ENCODE results near the gene LY6G6C.

The LY6G6C gene

DNA sequence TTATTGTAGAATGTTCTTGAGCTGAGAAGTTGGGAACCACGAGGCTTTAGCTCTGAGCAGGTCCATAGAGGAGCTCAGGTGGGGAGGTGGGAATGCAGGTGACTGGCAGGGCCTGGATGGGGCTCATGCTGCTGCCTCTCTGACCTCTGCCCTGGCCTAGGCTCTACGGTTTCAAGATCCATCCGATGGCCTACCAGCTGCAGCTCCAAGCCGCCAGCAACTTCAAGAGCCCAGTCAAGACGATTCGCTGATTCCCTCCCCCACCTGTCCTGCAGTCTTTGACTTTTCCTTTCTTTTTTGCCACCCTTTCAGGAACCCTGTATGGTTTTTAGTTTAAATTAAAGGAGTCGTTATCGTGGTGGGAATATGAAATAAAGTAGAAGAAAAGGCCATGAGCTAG, 51.9 kb downstream of the LY6G6C start, which contains the start of gene LY6G5B:
TSS of gene LY6G5B (plus strand) at position 301 of the 400 bp plus-strand sequence. CDS start 975 bp downstream, outside the sequence.
- TF ChIP-seq TEAD4 (IDR thresholded peaks at IDR 0.05) (no peak), YY1 (IDR thresholded peaks at IDR 0.05; ENCODE audit: low read depth) (no peak), CEBPB (IDR thresholded peaks at IDR 0.05) (no peak), RAD21 (IDR thresholded peaks at IDR 0.05; ENCODE audit: low read depth) (no peak), NFIC (IDR thresholded peaks at IDR 0.05) (no peak), ZBTB7A (IDR thresholded peaks at IDR 0.05; ENCODE audit: low read depth) (no peak), TCF12 (IDR thresholded peaks at IDR 0.05; ENCODE audit: low read depth) (no peak), TAF1 (IDR thresholded peaks at IDR 0.05; ENCODE audit: low read depth) (no peak), CREB1 (IDR thresholded peaks at IDR 0.05; ENCODE audit: low read depth) (no peak), FOXM1 (IDR thresholded peaks at IDR 0.05; ENCODE audit: borderline replicate concordance, low read depth) (no peak), EP300 (IDR thresholded peaks at IDR 0.05; ENCODE audit: borderline replicate concordance) (no peak), EGR1 (IDR thresholded peaks at IDR 0.05) (no peak)
- TF ChIP-seq, protein P1, sequence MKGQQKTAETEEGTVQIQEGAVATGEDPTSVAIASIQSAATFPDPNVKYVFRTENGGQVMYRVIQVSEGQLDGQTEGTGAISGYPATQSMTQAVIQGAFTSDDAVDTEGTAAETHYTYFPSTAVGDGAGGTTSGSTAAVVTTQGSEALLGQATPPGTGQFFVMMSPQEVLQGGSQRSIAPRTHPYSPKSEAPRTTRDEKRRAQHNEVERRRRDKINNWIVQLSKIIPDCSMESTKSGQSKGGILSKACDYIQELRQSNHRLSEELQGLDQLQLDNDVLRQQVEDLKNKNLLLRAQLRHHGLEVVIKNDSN (IDR thresholded peaks at IDR 0.05) = no peak
- TF ChIP-seq, protein P2, sequence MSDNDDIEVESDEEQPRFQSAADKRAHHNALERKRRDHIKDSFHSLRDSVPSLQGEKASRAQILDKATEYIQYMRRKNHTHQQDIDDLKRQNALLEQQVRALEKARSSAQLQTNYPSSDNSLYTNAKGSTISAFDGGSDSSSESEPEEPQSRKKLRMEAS (IDR thresholded peaks at IDR 0.05) = no peak
- TF ChIP-seq, protein P3, sequence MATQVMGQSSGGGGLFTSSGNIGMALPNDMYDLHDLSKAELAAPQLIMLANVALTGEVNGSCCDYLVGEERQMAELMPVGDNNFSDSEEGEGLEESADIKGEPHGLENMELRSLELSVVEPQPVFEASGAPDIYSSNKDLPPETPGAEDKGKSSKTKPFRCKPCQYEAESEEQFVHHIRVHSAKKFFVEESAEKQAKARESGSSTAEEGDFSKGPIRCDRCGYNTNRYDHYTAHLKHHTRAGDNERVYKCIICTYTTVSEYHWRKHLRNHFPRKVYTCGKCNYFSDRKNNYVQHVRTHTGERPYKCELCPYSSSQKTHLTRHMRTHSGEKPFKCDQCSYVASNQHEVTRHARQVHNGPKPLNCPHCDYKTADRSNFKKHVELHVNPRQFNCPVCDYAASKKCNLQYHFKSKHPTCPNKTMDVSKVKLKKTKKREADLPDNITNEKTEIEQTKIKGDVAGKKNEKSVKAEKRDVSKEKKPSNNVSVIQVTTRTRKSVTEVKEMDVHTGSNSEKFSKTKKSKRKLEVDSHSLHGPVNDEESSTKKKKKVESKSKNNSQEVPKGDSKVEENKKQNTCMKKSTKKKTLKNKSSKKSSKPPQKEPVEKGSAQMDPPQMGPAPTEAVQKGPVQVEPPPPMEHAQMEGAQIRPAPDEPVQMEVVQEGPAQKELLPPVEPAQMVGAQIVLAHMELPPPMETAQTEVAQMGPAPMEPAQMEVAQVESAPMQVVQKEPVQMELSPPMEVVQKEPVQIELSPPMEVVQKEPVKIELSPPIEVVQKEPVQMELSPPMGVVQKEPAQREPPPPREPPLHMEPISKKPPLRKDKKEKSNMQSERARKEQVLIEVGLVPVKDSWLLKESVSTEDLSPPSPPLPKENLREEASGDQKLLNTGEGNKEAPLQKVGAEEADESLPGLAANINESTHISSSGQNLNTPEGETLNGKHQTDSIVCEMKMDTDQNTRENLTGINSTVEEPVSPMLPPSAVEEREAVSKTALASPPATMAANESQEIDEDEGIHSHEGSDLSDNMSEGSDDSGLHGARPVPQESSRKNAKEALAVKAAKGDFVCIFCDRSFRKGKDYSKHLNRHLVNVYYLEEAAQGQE (IDR thresholded peaks at IDR 0.05; ENCODE audit: low read depth) = no peak
